MCF 10A (cell line): ENCODE data around the gene FXYD5. TPM values are rescaled to one million over a fixed set of nuclear protein-coding genes. Genes with fewer than 3 reads are reported as not detected.

ENCODE experiments used
- total RNA-seq: library from RNA; stranded (reverse); gene quantifications from 2 replicates; pipeline ENCODE4 v1.2.3, GENCODE V29; 2022

The FXYD5 gene
- total RNA-seq, 1 experiment from 2014 or later = 150 TPM

Other genes with a start within 250 kb of the FXYD5 start
- 2.3 and 4.0 TPM in 2 replicates for gene ZNF30, start 227.8 kb upstream of the FXYD5 start, total RNA-seq
- 0.40 and 1.0 TPM in 2 replicates for gene ZNF792, start 190.5 kb upstream of the FXYD5 start, total RNA-seq
- 46.7 and 48.1 TPM in 2 replicates for gene GRAMD1A, start 154.4 kb upstream of the FXYD5 start, total RNA-seq
- gene SCN1B, start 124.3 kb upstream of the FXYD5 start, total RNA-seq = 0.19 and 0.27 TPM in 2 replicates
- not detected in 2 replicates for gene HPN, start 113.0 kb upstream of the FXYD5 start, total RNA-seq
- gene FXYD3, start 38.9 kb upstream of the FXYD5 start, total RNA-seq = 4.3 and 6.9 TPM in 2 replicates
- gene LGI4, start 19.7 kb upstream of the FXYD5 start, total RNA-seq = 0.91 TPM in 1 of 2 replicates, not detected in the other
- not detected in 2 replicates for gene FXYD1, start 15.9 kb upstream of the FXYD5 start, total RNA-seq
- gene FXYD7, start 11.5 kb upstream of the FXYD5 start, total RNA-seq = not detected in 2 replicates
- not detected in 2 replicates for gene FAM187B, start 74.0 kb downstream of the FXYD5 start, total RNA-seq
- gene LSR, start 94.3 kb downstream of the FXYD5 start, total RNA-seq = 60.6 and 64.1 TPM in 2 replicates
- gene USF2, start 114.2 kb downstream of the FXYD5 start, total RNA-seq = 81.6 and 95.7 TPM in 2 replicates
- not detected in 2 replicates for gene HAMP, start 127.8 kb downstream of the FXYD5 start, total RNA-seq
- not detected in 2 replicates for gene MAG, start 137.4 kb downstream of the FXYD5 start, total RNA-seq
- gene CD22, start 174.5 kb downstream of the FXYD5 start, total RNA-seq = 0.56 and 1.7 TPM in 2 replicates
- not detected in 2 replicates for gene FFAR1, start 193.2 kb downstream of the FXYD5 start, total RNA-seq
- gene FFAR3, start 203.7 kb downstream of the FXYD5 start, total RNA-seq = not detected in 2 replicates
- gene GPR42, start 216.3 kb downstream of the FXYD5 start, total RNA-seq = not detected in 2 replicates